ENCODE data around the gene IER5L. TPM values are rescaled to one million over a fixed set of nuclear protein-coding genes. Genes with fewer than 3 reads are reported as not detected.

The IER5L gene
- total and polyA plus RNA-seq, 9 donors: 4.0 to 7.4 (median 6.6) TPM

DNA sequence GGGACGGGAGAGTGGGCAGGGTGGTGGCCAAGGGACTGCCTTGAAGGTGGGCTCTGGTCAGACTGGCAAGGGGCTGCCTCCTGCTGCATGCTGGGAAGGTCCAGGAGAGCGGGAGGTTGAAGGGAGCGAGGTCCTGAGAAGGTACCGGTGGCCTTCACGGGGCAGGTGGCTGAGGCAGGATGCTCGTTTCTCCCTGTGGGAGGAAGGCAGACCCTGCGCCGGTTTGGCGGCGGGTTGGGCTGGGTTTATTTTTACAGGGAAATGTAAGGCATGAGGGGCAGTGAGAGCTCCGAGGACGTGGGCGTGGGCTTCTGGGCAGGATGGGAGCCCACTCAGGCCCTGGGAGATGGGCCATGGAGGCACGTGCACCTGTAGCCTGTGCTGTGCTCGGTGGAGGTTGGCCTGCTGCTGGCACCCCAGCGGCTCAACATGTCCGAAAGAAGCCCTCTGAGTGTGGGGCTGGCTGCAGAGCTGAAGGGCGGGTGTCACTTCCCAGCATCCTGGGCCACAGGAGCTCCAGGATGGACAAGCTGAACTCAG, 27.3 kb downstream of the IER5L start:
- no peak overlapping the region for H3K27ac ChIP-seq (ENCODE audit: low read length)
- DNase-seq: no peak
- no peaks in the 10 kb centered on the region for H3K9me3 ChIP-seq (replicated peaks; ENCODE audit: control insufficient read depth, low read depth, low read length)
- peaks cover 37% of the 10 kb centered on the region for H3K4me1 ChIP-seq (ENCODE audit: control insufficient read depth, insufficient read depth, low read length)
- H3K4me3 ChIP-seq (ENCODE audit: low read length): no peak overlapping the region
- H3K36me3 ChIP-seq (ENCODE audit: control insufficient read depth, insufficient read depth, low read length): peaks cover 52% of the 10 kb centered on the region
- H3K27me3 ChIP-seq (ENCODE audit: control insufficient read depth, insufficient read depth, low read length): no peaks in the 10 kb centered on the region
- 78% methylated on average over 15 of the region's 18 CpGs for WGBS (ENCODE audit: insufficient coverage)

DNA sequence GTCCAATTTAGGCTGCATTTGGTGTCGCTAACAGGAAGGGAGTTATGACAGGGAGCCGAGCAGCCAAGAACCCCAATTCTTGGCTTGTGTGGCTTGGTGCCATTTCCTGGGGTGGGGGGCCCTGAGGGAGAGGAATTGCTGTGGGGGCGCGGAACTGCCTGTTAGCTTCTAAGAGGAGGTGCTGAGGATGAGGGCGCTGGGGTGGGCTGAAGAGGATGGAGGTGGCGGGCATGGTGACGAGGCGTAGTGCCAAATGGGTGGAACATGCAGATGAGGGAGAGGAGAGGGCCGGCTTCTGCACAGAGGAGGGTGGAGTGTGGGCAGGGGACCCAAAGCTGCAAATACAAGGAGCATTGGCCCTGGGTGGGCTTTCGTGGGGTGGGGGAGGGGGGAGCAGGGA, 27.9 kb downstream of the IER5L start:
- peaks cover 44% of the 10 kb centered on the region for H3K4me1 ChIP-seq (ENCODE audit: control insufficient read depth, insufficient read depth, low read length)
- peaks cover 52% of the 10 kb centered on the region for H3K36me3 ChIP-seq (ENCODE audit: control insufficient read depth, insufficient read depth, low read length)
- H3K4me3 ChIP-seq (ENCODE audit: low read length): no peak overlapping the region
- H3K27me3 ChIP-seq (ENCODE audit: control insufficient read depth, insufficient read depth, low read length): no peaks in the 10 kb centered on the region
- 80% methylated on average over 10 of the region's 10 CpGs for WGBS (ENCODE audit: insufficient coverage)
- no peak for DNase-seq
- H3K9me3 ChIP-seq (replicated peaks; ENCODE audit: control insufficient read depth, low read depth, low read length): no peaks in the 10 kb centered on the region
- no peak overlapping the region for H3K27ac ChIP-seq (ENCODE audit: low read length)

DNA sequence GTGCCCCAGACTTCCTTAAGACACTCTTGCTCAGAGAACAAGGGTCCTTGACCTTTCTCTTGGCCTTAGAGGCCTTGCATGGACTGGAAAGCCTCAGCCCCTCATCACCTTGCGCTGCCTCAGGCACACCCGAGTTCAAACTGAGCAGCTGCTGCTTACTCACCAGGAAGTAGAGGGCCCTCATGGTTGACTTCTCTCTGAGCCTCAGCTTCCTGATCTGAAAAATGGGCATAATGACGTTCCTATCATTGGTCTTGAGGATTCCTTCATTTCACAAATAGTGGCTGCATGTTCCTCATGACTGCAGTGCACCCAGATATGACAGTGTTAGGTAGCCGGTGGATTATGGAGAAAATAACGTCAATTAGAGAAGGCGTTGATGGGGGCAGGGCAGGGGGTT, 28.6 kb downstream of the IER5L start:
- H3K27me3 ChIP-seq (ENCODE audit: control insufficient read depth, insufficient read depth, low read length): no peaks in the 10 kb centered on the region
- WGBS (ENCODE audit: insufficient coverage): 76% methylated on average over 5 of the region's 6 CpGs
- no peak overlapping the region for H3K4me3 ChIP-seq (ENCODE audit: low read length)
- no peak overlapping the region for H3K27ac ChIP-seq (ENCODE audit: low read length)
- no peaks in the 10 kb centered on the region for H3K9me3 ChIP-seq (replicated peaks; ENCODE audit: control insufficient read depth, low read depth, low read length)
- H3K4me1 ChIP-seq (ENCODE audit: control insufficient read depth, insufficient read depth, low read length): peaks cover 50% of the 10 kb centered on the region
- peaks cover 53% of the 10 kb centered on the region for H3K36me3 ChIP-seq (ENCODE audit: control insufficient read depth, insufficient read depth, low read length)
- no peak for DNase-seq

DNA sequence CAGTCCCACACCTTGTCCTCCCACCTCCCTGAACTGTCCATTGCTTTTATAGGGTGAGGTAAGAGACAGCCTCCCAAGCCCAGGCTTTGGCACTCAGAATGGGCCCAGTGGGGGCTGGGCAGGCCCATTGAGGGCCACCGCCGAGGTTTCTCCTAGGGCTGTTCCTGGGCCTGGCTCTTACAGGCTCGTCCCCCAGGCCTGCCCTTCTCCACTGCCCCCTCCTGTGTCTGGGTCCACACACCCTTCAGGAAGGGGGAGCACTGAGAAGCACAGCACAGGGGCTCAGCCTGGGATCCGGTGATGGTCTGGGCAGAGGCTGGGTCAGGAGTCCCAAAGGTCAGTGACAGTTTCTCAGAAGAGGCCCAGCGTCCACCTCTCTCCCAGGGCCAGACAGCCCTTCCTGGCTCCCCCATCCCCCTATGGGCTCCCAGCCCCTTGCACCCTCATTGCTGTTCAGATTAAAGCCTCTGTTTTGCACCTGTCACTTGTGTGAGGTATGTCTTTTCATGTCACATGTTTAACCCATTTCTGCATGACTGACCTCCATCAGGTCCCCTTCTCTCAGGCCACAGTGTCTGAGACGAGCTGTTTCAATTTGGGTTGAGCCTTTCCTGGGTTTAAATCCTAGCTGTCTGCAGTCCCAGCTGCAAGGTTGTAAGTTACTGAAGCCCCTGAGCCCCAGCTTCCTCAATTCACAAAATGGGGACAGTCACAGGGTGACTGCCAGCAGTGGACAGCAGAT, 29.4 kb downstream of the IER5L start:
- no peaks in the 10 kb centered on the region for H3K27me3 ChIP-seq (ENCODE audit: control insufficient read depth, insufficient read depth, low read length)
- peaks cover 60% of the 10 kb centered on the region for H3K36me3 ChIP-seq (ENCODE audit: control insufficient read depth, insufficient read depth, low read length)
- no peak overlapping the region for H3K4me3 ChIP-seq (ENCODE audit: low read length)
- WGBS (ENCODE audit: insufficient coverage): 45% methylated on average over 2 of the region's 6 CpGs
- H3K4me1 ChIP-seq (ENCODE audit: control insufficient read depth, insufficient read depth, low read length): peaks cover 57% of the 10 kb centered on the region
- no peaks in the 10 kb centered on the region for H3K9me3 ChIP-seq (replicated peaks; ENCODE audit: control insufficient read depth, low read depth, low read length)
- no peak for DNase-seq
- no peak overlapping the region for H3K27ac ChIP-seq (ENCODE audit: low read length)

DNA sequence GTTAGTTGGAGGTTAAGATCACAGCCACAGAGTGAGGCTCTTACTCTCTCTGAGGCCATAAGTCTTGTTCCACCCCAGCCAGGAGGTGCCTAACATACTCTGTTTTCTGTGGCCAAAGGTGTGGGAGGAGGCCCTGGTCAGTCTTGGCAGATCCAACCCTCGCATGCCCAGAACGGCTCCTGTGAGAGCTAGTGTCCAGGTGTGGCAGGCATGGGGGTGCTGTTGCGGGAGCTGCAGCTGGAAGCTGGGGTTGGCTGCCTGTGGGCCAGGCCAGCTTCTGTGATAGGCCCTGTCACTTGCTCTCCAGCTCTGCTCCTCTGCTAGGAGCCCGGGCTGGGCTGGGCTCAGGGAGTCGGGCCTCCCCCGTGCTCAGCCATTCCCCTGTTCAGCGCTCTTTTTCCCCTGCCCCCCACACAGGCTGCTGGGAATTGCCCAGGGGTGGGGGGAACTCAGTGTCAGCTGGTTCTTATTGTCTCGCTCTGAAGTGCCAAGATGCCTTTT, 31.6 kb downstream of the IER5L start:
- Histone ChIP-seq H3K4me3 (ENCODE audit: low read length) (no peak overlapping the region), H3K36me3 (ENCODE audit: control insufficient read depth, insufficient read depth, low read length) (peaks cover 75% of the 10 kb centered on the region), H3K27ac (ENCODE audit: low read length) (peak overlapping the region; percentile 95), H3K27me3 (ENCODE audit: control insufficient read depth, insufficient read depth, low read length) (no peaks in the 10 kb centered on the region), H3K9me3 (replicated peaks; ENCODE audit: control insufficient read depth, low read depth, low read length) (no peaks in the 10 kb centered on the region), H3K4me1 (ENCODE audit: control insufficient read depth, insufficient read depth, low read length) (peaks cover 79% of the 10 kb centered on the region)
- 15% methylated on average over 7 of the region's 8 CpGs for WGBS (ENCODE audit: insufficient coverage)
- DNase-seq: peak; percentile 88

DNA sequence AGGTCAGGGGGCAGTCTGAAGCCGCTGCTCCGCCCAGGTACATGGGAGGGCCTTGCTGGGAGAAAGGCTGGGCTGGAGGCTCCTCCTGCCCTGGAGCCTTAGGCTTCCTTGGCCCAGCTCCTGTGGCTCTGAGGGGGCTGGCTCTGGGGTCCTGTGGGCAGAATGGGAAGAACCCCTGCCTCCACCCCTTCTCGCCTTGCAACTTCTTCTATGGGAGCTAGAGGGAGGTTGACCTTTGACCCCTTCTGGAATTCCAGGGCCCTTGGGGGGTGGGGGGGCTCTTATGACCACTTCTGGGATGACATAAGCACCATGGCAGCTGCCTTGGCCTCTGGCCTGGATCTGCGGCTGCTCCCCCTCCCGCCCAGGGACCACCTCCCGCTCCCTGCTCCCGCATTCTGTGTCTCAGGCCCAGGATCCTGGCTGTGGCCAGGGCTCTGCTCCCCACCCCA, 32.2 kb downstream of the IER5L start:
- WGBS (ENCODE audit: insufficient coverage): 10% methylated on average over 4 of the region's 7 CpGs
- peak; percentile 94 for DNase-seq
- Histone ChIP-seq H3K36me3 (ENCODE audit: control insufficient read depth, insufficient read depth, low read length) (peaks cover 69% of the 10 kb centered on the region), H3K4me1 (ENCODE audit: control insufficient read depth, insufficient read depth, low read length) (peaks cover 85% of the 10 kb centered on the region), H3K27ac (ENCODE audit: low read length) (peak overlapping the region; percentile 95), H3K9me3 (replicated peaks; ENCODE audit: control insufficient read depth, low read depth, low read length) (no peaks in the 10 kb centered on the region), H3K27me3 (ENCODE audit: control insufficient read depth, insufficient read depth, low read length) (no peaks in the 10 kb centered on the region), H3K4me3 (ENCODE audit: low read length) (no peak overlapping the region)

DNA sequence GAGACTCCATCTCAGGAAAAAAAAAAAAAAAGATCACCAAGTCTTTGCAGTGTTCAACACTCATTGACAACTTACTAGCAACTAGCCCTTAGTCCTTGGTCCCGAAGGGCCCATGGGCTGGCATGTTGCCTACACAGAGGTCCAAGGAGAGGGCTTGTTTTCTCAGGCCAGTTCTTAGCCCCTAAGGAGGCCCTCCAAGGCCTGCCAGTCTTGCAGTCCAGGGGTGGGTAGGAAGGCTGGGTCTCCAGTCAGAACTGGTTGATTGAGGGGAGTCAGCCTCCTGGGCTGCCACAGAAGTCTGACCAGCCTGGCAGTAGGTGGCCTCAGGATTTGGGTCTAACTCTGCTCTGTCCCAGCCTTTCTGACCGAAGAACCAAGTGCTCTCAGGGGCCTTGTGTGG, 32.7 kb downstream of the IER5L start:
- DNase-seq: no peak
- H3K4me1 ChIP-seq (ENCODE audit: control insufficient read depth, insufficient read depth, low read length): peaks cover 91% of the 10 kb centered on the region
- H3K27ac ChIP-seq (ENCODE audit: low read length): peak overlapping the region; percentile 95
- 83% methylated on average over 1 of the region's 2 CpGs for WGBS (ENCODE audit: insufficient coverage)
- H3K4me3 ChIP-seq (ENCODE audit: low read length): no peak overlapping the region
- H3K36me3 ChIP-seq (ENCODE audit: control insufficient read depth, insufficient read depth, low read length): peaks cover 64% of the 10 kb centered on the region
- no peaks in the 10 kb centered on the region for H3K9me3 ChIP-seq (replicated peaks; ENCODE audit: control insufficient read depth, low read depth, low read length)
- H3K27me3 ChIP-seq (ENCODE audit: control insufficient read depth, insufficient read depth, low read length): no peaks in the 10 kb centered on the region

DNA sequence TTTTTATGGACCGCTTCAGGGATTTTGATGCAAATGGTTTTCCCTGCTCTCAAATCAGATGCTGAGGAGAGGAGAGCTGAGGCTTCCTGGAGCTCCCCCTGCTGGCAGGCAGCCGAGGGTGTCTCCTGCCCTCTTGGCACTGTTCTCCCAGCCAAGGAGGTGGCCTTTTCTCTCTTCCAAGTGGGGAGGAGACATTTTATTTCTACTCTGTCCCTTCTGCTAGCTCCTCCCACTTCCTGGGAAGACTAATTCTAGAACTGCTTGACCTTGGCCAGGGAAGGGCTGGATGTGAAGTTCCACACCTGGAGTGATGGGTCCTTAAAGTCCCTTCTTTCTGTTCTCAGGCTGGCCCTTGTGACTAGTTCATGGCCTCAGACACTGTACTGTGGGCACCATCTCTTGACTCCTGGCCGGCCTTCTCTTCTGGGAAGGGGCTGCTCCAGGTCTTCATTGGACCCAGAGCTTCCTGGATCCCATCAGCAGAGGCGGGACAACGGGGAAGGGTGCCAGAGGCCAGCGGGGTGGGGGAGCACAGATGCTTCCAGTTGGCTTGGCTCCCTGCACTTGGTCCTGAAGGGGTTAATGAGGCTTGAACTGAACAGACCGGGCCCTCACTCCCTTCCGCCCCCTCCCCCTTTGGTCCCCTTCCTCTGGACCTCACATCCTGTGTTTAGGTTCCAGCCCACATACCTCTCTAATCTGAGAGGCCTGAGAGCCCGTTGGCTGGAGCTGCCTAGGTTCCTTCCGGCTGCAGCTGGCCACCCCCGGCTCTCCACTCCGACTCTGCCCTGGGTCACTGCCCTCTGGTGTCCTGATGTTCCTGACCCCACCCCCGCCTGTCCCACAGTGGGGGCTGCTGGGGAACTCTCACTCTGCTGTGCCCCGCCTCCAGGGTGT, 34.8 kb downstream of the IER5L start:
- peak; percentile 95 for DNase-seq

DNA sequence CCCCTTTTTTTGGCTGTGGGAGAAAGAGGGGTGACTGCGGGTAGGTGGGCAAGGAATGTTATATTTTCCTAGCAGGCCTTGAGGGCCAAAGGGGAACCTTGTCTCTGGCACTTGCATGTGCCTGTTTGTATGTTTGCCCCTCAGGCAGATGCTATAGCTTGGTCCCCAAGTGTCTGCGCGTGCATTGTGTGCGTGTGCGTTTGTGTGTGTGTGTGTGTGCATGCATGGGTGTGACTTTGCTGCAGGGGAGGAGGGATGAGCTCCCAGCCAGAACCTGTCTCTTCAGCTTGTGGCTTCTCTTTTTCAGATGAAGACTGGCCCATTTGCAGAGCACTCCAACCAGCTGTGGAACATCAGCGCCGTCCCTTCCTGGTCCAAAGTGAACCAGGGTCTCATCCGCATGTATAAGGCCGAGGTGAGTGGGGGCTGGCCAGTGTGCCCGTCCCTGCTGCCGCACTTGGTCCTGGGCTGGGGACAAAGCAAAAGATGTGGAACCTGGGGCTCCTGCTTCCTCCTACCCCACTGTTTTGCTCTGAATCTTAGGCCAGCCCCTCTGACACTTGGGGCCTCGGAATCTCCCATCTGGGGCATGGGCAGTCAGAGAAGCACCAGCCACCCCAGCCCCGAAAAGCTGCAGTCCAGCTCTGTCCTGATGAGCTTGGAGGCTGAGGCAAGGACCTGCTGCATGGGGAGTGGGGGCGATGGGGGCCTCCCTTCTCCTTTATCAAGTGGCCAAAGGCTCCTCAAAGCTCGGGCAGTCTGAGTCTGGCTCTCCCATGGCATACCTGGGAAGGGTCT, 35.7 kb downstream of the IER5L start:
- DNase-seq: peak; percentile 49
- Histone ChIP-seq H3K27me3 (ENCODE audit: control insufficient read depth, insufficient read depth, low read length) (no peaks in the 10 kb centered on the region), H3K4me3 (ENCODE audit: low read length) (peak overlapping the region; percentile 9), H3K9me3 (replicated peaks; ENCODE audit: control insufficient read depth, low read depth, low read length) (no peaks in the 10 kb centered on the region), H3K27ac (ENCODE audit: low read length) (peak overlapping the region; percentile 100), H3K4me1 (ENCODE audit: control insufficient read depth, insufficient read depth, low read length) (peaks cover 96% of the 10 kb centered on the region), H3K36me3 (ENCODE audit: control insufficient read depth, insufficient read depth, low read length) (peaks cover 46% of the 10 kb centered on the region)
- 60% methylated on average over 11 of the region's 15 CpGs for WGBS (ENCODE audit: insufficient coverage)

More for the DNA sequence above, 34.8 kb downstream of the IER5L start:
- no peak overlapping the region for H3K4me3 ChIP-seq (ENCODE audit: low read length)
- peak overlapping the region; percentile 100 for H3K27ac ChIP-seq (ENCODE audit: low read length)
- peaks cover 45% of the 10 kb centered on the region for H3K36me3 ChIP-seq (ENCODE audit: control insufficient read depth, insufficient read depth, low read length)
- 12% methylated on average over 10 of the region's 14 CpGs for WGBS (ENCODE audit: insufficient coverage)
- no peaks in the 10 kb centered on the region for H3K27me3 ChIP-seq (ENCODE audit: control insufficient read depth, insufficient read depth, low read length)
- no peaks in the 10 kb centered on the region for H3K9me3 ChIP-seq (replicated peaks; ENCODE audit: control insufficient read depth, low read depth, low read length)
- peaks cover 97% of the 10 kb centered on the region for H3K4me1 ChIP-seq (ENCODE audit: control insufficient read depth, insufficient read depth, low read length)

Measured in muscle of leg (tissue), 11 donors.